HepG2 (cell line): ENCODE data around the gene IL16. TPM values are rescaled to one million over a fixed set of nuclear protein-coding genes. Genes with fewer than 3 reads are reported as not detected.

ENCODE experiments used
- ATAC-seq: fragments of 200-7000 bp; cut with Tn5 transposase; 3 replicates; pipeline ENCODE4 v1.9.1; 2020; ENCODE audit warnings: mild to moderate bottlenecking, moderate library complexity
- BruUV-seq: library from RNA; stranded (reverse); fragments of 400-500 nt; replicated peaks from 2 replicates; lab custom pipeline; 2021; lab: Mats Ljungman, UMichigan
- CTCF ChIA-PET: fragments of 300-600 bp; formaldehyde crosslinking; extraction: SDS; loops from one replicate; lab custom pipeline; 2021; ENCODE audit warnings: low total read pairs, inconsistent platforms, low intra/inter-chr PET ratio; lab: Yijun Ruan, JAX
- POLR2A ChIA-PET: fragments of 350-600 bp; sonication (Branson Sonifier 250); formaldehyde crosslinking; loops from one replicate; lab custom pipeline; 2020; ENCODE audit warnings: antibody characterized with exemption, inconsistent platforms; lab: Yijun Ruan, JAX
- DNase-seq: peaks from one replicate; pipeline ENCODE4 v3.0.0-alpha.2; 2015; ENCODE audit warnings: low spot score
- FAIRE-seq: peaks from 3 replicates; lab custom pipeline; 2011; peaks lifted over from hg19 to GRCh38; lab: Jason Lieb, UNC
- H2AFZ ChIP-seq: one replicate; pipeline ENCODE4 v1.6.1; 2011; ENCODE audit warnings: low read length, inconsistent platforms
- H3K27ac ChIP-seq: fragments of 300-600 bp; 3 replicates; pipeline ENCODE4 v1.8.0; 2011; ENCODE audit warnings: mixed run types, mild to moderate bottlenecking, mixed read lengths, low read length, inconsistent platforms; ENCODE audit not compliant: insufficient read depth; ENCODE audit errors: extremely low read length
- H3K27me3 ChIP-seq, 2 experiments: fragments of 200-600 bp in 1 of 2; 2 replicates in 1 of 2; 3 replicates in 1 of 2; pipeline versions ENCODE4 v1.6.0 to v1.8.0; 2011; ENCODE audit warnings: low read length in 2 of 2, mild to moderate bottlenecking in 2 of 2, moderate library complexity in 2 of 2, inconsistent platforms in 1 of 2; ENCODE audit not compliant: insufficient read depth in 2 of 2, control insufficient read depth in 1 of 2
- H3K36me3 ChIP-seq, 2 experiments: fragments of 200-600 bp in 1 of 2; replicated peaks in 1 of 2; 2 replicates in 1 of 2; 3 replicates in 1 of 2; pipeline versions ENCODE4 v1.5.1 to v1.8.0; 2011; ENCODE audit warnings: low read length in 2 of 2, inconsistent platforms in 1 of 2; ENCODE audit not compliant: insufficient read depth in 2 of 2, control insufficient read depth in 1 of 2
- H3K4me1 ChIP-seq: 2 replicates; pipeline ENCODE4 v1.5.1; 2012; ENCODE audit warnings: low read length, inconsistent platforms; ENCODE audit not compliant: insufficient read depth
- H3K4me2 ChIP-seq: 2 replicates; pipeline ENCODE4 v1.6.0; 2011; ENCODE audit warnings: low read depth, low read length, inconsistent platforms
- H3K4me3 ChIP-seq, 3 experiments: fragments of 200-600 bp in 1 of 3; sonication (generic), shearing (Covaris generic) in 1 of 3; replicated peaks in 1 of 3; 2 replicates each; pipeline ENCODE4 v1.5.1; 2011 to 2016; ENCODE audit warnings: low read length in 3 of 3, inconsistent platforms in 2 of 3, low read depth in 2 of 3, mild to moderate bottlenecking in 2 of 3, control low read depth in 1 of 3, mixed read lengths in 1 of 3; ENCODE audit not compliant: insufficient read depth in 1 of 3
- H3K79me2 ChIP-seq: one replicate; pipeline ENCODE4 v1.6.1; 2011; ENCODE audit warnings: low read length, inconsistent platforms; ENCODE audit not compliant: insufficient read depth
- H3K9ac ChIP-seq: 2 replicates; pipeline ENCODE4 v1.6.0; 2011; ENCODE audit warnings: mild to moderate bottlenecking, low read depth, low read length, inconsistent platforms; ENCODE audit not compliant: insufficient read depth
- H3K9me3 ChIP-seq: 2 replicates; pipeline ENCODE4 v1.5.1; 2012; ENCODE audit warnings: mild to moderate bottlenecking, low read length
- H4K20me1 ChIP-seq: 2 replicates; pipeline ENCODE4 v1.6.0; 2011; ENCODE audit warnings: inconsistent platforms, mild to moderate bottlenecking, low read length, moderate library complexity; ENCODE audit not compliant: insufficient read depth
- CEBPB ChIP-seq: IDR thresholded peaks from 2 replicates; pipeline ENCODE4 v1.6.1; 2011; ENCODE audit warnings: low read depth, low read length, improper control_type of control experiment, borderline replicate concordance
- FUBP1 ChIP-seq: sonication (generic); formaldehyde crosslinking; IDR thresholded peaks from 2 replicates; pipeline ENCODE4 v1.5.1; 2020; ENCODE audit warnings: missing genetic modification reagents, mild to moderate bottlenecking, borderline replicate concordance
- GMEB1 ChIP-seq: sonication (generic); formaldehyde crosslinking; IDR thresholded peaks from 2 replicates; pipeline ENCODE4 v1.5.1; 2020; ENCODE audit warnings: missing genetic modification reagents, mild to moderate bottlenecking, borderline replicate concordance
- MAF1 ChIP-seq: sonication (generic); formaldehyde crosslinking; IDR thresholded peaks from 2 replicates; pipeline ENCODE4 v1.5.0; 2020; ENCODE audit warnings: missing genetic modification reagents, borderline replicate concordance
- NFE2L2 ChIP-seq: fragments of 150-350 bp; IDR thresholded peaks from 2 replicates; pipeline ENCODE4 v1.6.1; 2014; ENCODE audit warnings: low read length
- PAWR ChIP-seq: sonication (generic); formaldehyde crosslinking; IDR thresholded peaks from 2 replicates; pipeline ENCODE4 v1.4.0; 2020; ENCODE audit warnings: missing genetic modification reagents, mild to moderate bottlenecking, borderline replicate concordance
- PRMT3 ChIP-seq: sonication (generic); formaldehyde crosslinking; IDR thresholded peaks from 2 replicates; pipeline ENCODE4 v1.8.1; 2022; ENCODE audit warnings: low read depth, mild to moderate bottlenecking, moderate library complexity, missing genetic modification reagents, borderline replicate concordance
- REPIN1 ChIP-seq: sonication (generic); formaldehyde crosslinking; IDR thresholded peaks from 2 replicates; pipeline ENCODE4 v1.8.0; 2022; ENCODE audit warnings: missing genetic modification reagents, low read depth, mild to moderate bottlenecking, borderline replicate concordance
- ZBTB26 ChIP-seq: IDR thresholded peaks from 2 replicates; pipeline ENCODE4 v1.6.1; 2016; ENCODE audit warnings: missing compliant biosample characterization, missing genetic modification reagents, borderline replicate concordance
- ZBTB3 ChIP-seq: sonication (generic); formaldehyde crosslinking; IDR thresholded peaks from 2 replicates; pipeline ENCODE4 v1.4.0; 2020; ENCODE audit warnings: low read depth, mild to moderate bottlenecking, moderate library complexity, missing genetic modification reagents, borderline replicate concordance
- ZFYVE20 ChIP-seq: sonication (generic); formaldehyde crosslinking; IDR thresholded peaks from 2 replicates; pipeline ENCODE4 v1.8.0; 2023; ENCODE audit warnings: low read depth, mild to moderate bottlenecking, moderate library complexity, missing genetic modification reagents, borderline replicate concordance
- ZNF354B ChIP-seq: sonication (generic); formaldehyde crosslinking; IDR thresholded peaks from 2 replicates; pipeline ENCODE4 v1.8.0; 2022; ENCODE audit warnings: mild to moderate bottlenecking, missing genetic modification reagents
- WGBS: methylation state at CpG from one replicate; pipeline ENCODE4 v1.1.6; 2017; ENCODE audit warnings: low lambda C conversion rate; 5-methylcytosine and 5-hydroxymethylcytosine counted together
- in situ Hi-C: cut with HindIII; loops from 2 replicates; pipeline ENCODE4 v1.10.0; 2017; ENCODE audit warnings: low pct_unique_long_range_greater_than_20kb; ENCODE audit not compliant: extremely low pct_ligation_motif_present
- intact Hi-C: fragments of 100-400 bp; cut with micrococcal nuclease; formaldehyde crosslinking; loops from one replicate; pipeline ENCODE4 v1.10.0; 2022; ENCODE audit not compliant: unreplicated experiment
- polyA plus RNA-seq, 8 experiments: library from polyadenylated mRNA; depleted of rRNA in 3 of 8; stranded (reverse) in 7 of 8; unstranded in 1 of 8; fragments of >200 nt; fragmentation: Illumina TruSeq in 4 of 8; extraction: Trizol in 4 of 8; gene quantifications; 2 replicates each; pipeline versions ENCODE4 v1.2.1 to v1.2.3, GENCODE V29; 2011 to 2016; ENCODE audit warnings: low read depth in 4 of 8, missing spikeins in 1 of 8, mixed read lengths in 1 of 8; ENCODE audit not compliant: insufficient read depth in 1 of 8
- total RNA-seq, 5 experiments: library from RNA; depleted of rRNA; stranded (reverse); fragments of >200 nt; fragmentation: Illumina TruSeq; extraction: Trizol; gene quantifications; 2 replicates each; pipeline ENCODE4 v1.2.3, GENCODE V29; 2016; ENCODE audit warnings: low read depth in 1 of 5

IL16 gene
- total and polyA plus RNA-seq, 2 of the 13 experiments (the other 11 are each of a cell fraction or from before 2014, with no cell fraction given) = 0.03 TPM; not detected in 1

- CTCF ChIA-PET = no interaction called here
These were observed 17.3 kb downstream of the IL16 start for GRCh38 chr15:81213982-81214381.

GRCh38 chr15:81215531-81215930 lies 18.9 kb downstream of the IL16 start:
- DNase-seq (no peak), FAIRE-seq (no peak), ATAC-seq (no peak)
- CTCF ChIA-PET = no interaction called here
- no peaks in the 10 kb centered on the region for H3K4me1 ChIP-seq
- H3K4me2 ChIP-seq = no peak overlapping the region
- H3K27me3 ChIP-seq = no peaks in the 10 kb centered on the region
- intact Hi-C loops = no loop called here
- H2AFZ ChIP-seq = no peak overlapping the region
- WGBS = 0% methylated on average over 2 of the region's 2 CpGs
- no peaks in the 10 kb centered on the region for H3K36me3 ChIP-seq
- no peak overlapping the region for H3K9ac ChIP-seq
- POLR2A ChIA-PET = no interaction called here
- no TSS peak for BruUV-seq
- H3K9me3 ChIP-seq = peaks cover 9% of the 10 kb centered on the region
- H4K20me1 ChIP-seq = no peaks in the 10 kb centered on the region
- H3K4me3 ChIP-seq = no peak overlapping the region
- no peak overlapping the region for H3K27ac ChIP-seq
- in situ Hi-C loops = no loop called here
- H3K79me2 ChIP-seq = no peaks in the 10 kb centered on the region
- no peak for TF ChIP-seq ZBTB3 (CRISPR knock-in tag)
- no peak for TF ChIP-seq ZNF354B (CRISPR knock-in tag)
- TF ChIP-seq ZFYVE20 = no peak
- TF ChIP-seq NFE2L2 = no peak
- no peak for TF ChIP-seq FUBP1 (CRISPR knock-in tag)
- no peak for TF ChIP-seq PRMT3 (CRISPR knock-in tag)
- TF ChIP-seq CEBPB = no peak
- TF ChIP-seq GMEB1 (CRISPR knock-in tag) = no peak
- no peak for TF ChIP-seq ZBTB26

More at GRCh38 chr15:81213982-81214381, 17.3 kb downstream of the IL16 start:
- Histone ChIP-seq H3K9me3 (peaks cover 9% of the 10 kb centered on the region), H3K79me2 (no peaks in the 10 kb centered on the region), H3K4me1 (no peaks in the 10 kb centered on the region), H3K4me2 (no peak overlapping the region), H4K20me1 (no peaks in the 10 kb centered on the region), H3K36me3 (no peaks in the 10 kb centered on the region), H3K9ac (no peak overlapping the region), H3K27ac (no peak overlapping the region), H3K27me3 (no peaks in the 10 kb centered on the region), H3K4me3 (no peak overlapping the region), H2AFZ (no peak overlapping the region)
- TF ChIP-seq PAWR (CRISPR knock-in tag) = no peak
- TF ChIP-seq MAF1 (CRISPR knock-in tag) = no peak
- no peak for TF ChIP-seq REPIN1 (CRISPR knock-in tag)
- DNase-seq (no peak), FAIRE-seq (no peak), ATAC-seq (no peak)
- no TSS peak for BruUV-seq
- POLR2A ChIA-PET = no interaction called here
- in situ Hi-C loops (no loop called here), intact Hi-C loops (no loop called here)
